HEK293 (cell line): Measurements from ENCODE around the gene TPO.

Source experiments
- CTCF ChIA-PET: fragments of 350-600 bp; formaldehyde crosslinking; extraction: SDS; loops from one replicate; lab custom pipeline; 2021; ENCODE audit warnings: antibody characterized with exemption; lab: Yijun Ruan, JAX
- POLR2A ChIA-PET: fragments of 300-600 bp; formaldehyde crosslinking; extraction: SDS; loops from one replicate; lab custom pipeline; 2020; ENCODE audit warnings: antibody characterized with exemption, inconsistent platforms; lab: Yijun Ruan, JAX
- H3K27ac ChIP-seq: fragments of 200-500 bp; sonication (Bioruptor generic); 2 replicates; pipeline ENCODE4 v1.5.1; 2014; ENCODE audit warnings: low read depth, low read length, control low read depth, inconsistent platforms; ENCODE audit errors: extremely low read depth
- H3K36me3 ChIP-seq, 2 experiments: fragments of 200-500 bp in 1 of 2; sonication (Bioruptor generic) in 1 of 2; 1 replicate in 1 of 2; 2 replicates in 1 of 2; pipeline ENCODE4 v1.5.1; 2014 to 2017; ENCODE audit warnings: inconsistent platforms in 2 of 2, low read length in 2 of 2; ENCODE audit not compliant: control insufficient read depth in 2 of 2, insufficient read depth in 1 of 2
- H3K4me1 ChIP-seq: fragments of 200-500 bp; sonication (Bioruptor generic); 2 replicates; pipeline ENCODE4 v1.5.1; 2014; ENCODE audit warnings: mild to moderate bottlenecking, low read length, inconsistent platforms; ENCODE audit not compliant: control insufficient read depth, insufficient read depth
- H3K4me3 ChIP-seq: 2 replicates; pipeline ENCODE4 v1.5.1; 2011; ENCODE audit warnings: low read depth, mild to moderate bottlenecking, control low read depth, low read length, moderate library complexity
- H3K9me3 ChIP-seq: fragments of 200-500 bp; sonication (Bioruptor generic); 2 replicates; pipeline ENCODE4 v1.5.1; 2014; ENCODE audit warnings: low read depth, low read length, inconsistent platforms; ENCODE audit not compliant: control insufficient read depth, insufficient read depth
- BCL11B ChIP-seq: fragments of 450-650 bp; formaldehyde crosslinking; IDR thresholded peaks from 2 replicates; pipeline ENCODE4 v1.5.1; 2016; ENCODE audit warnings: low read depth, missing biosample characterization, missing genetic modification characterization
- KLF8 ChIP-seq: fragments of 450-650 bp; formaldehyde crosslinking; IDR thresholded peaks from 2 replicates; pipeline ENCODE4 v1.5.1; 2016; ENCODE audit warnings: missing biosample characterization, missing genetic modification characterization
- OSR2 ChIP-seq: fragments of 450-650 bp; formaldehyde crosslinking; IDR thresholded peaks from 2 replicates; pipeline ENCODE4 v1.5.1; 2016; ENCODE audit warnings: missing biosample characterization, missing genetic modification characterization
- PRDM2 ChIP-seq: fragments of 450-650 bp; formaldehyde crosslinking; IDR thresholded peaks from 2 replicates; pipeline ENCODE4 v1.5.1; 2016; ENCODE audit warnings: missing biosample characterization, missing genetic modification characterization, borderline replicate concordance
- ZBTB11 ChIP-seq: fragments of 450-650 bp; formaldehyde crosslinking; conservative IDR thresholded peaks from 2 replicates; pipeline ENCODE4 v1.5.1; 2016; ENCODE audit warnings: low read depth, missing biosample characterization, missing genetic modification characterization
- ZFP69B ChIP-seq: fragments of 450-650 bp; formaldehyde crosslinking; IDR thresholded peaks from 2 replicates; pipeline ENCODE4 v1.5.1; 2016; ENCODE audit warnings: missing biosample characterization, missing genetic modification characterization
- ZNF10 ChIP-seq: fragments of 450-650 bp; formaldehyde crosslinking; IDR thresholded peaks from 2 replicates; pipeline ENCODE4 v1.5.1; 2017; ENCODE audit warnings: missing biosample characterization, missing genetic modification characterization
- ZNF211 ChIP-seq: fragments of 450-650 bp; formaldehyde crosslinking; IDR thresholded peaks from 2 replicates; pipeline ENCODE4 v1.5.1; 2016; ENCODE audit warnings: low read depth, missing biosample characterization, missing genetic modification characterization
- ZNF585B ChIP-seq: fragments of 450-650 bp; formaldehyde crosslinking; IDR thresholded peaks from 2 replicates; pipeline ENCODE4 v1.5.1; 2016; ENCODE audit warnings: missing biosample characterization, missing genetic modification characterization
- ZNF600 ChIP-seq: fragments of 450-650 bp; formaldehyde crosslinking; IDR thresholded peaks from 2 replicates; pipeline ENCODE4 v1.5.1; 2016; ENCODE audit warnings: missing biosample characterization, missing genetic modification characterization
- ZNF830 ChIP-seq: fragments of 450-650 bp; IDR thresholded peaks from 2 replicates; pipeline ENCODE4 v1.5.0; 2018; ENCODE audit warnings: missing biosample characterization, missing genetic modification characterization, low read depth, mild to moderate bottlenecking, moderate library complexity
- ZSCAN4 ChIP-seq: fragments of 450-650 bp; formaldehyde crosslinking; IDR thresholded peaks from 2 replicates; pipeline ENCODE4 v1.5.1; 2017; ENCODE audit warnings: missing biosample characterization, missing genetic modification characterization

TPO gene

GRCh38 chr2:1483551-1483950, 70.3 kb downstream of the TPO start (continued):
- no peak for TF ChIP-seq ZNF830 (tag by site-specific recombination)
- TF ChIP-seq, all 188 proteins: peak for 0

- H3K27ac ChIP-seq, result no peak overlapping the region
- CTCF ChIA-PET, result interaction anchor here (0.6 kb wide), 1 partner anchor 531 kb away, joined by 3 read pairs; no protein-coding TSS in a partner anchor
- no peak for TF ChIP-seq ZNF10 (tag by site-specific recombination)
- no peak for TF ChIP-seq ZNF600 (tag by site-specific recombination)
- no peak for TF ChIP-seq ZNF585B (tag by site-specific recombination)
- no peak for TF ChIP-seq OSR2 (tag by site-specific recombination)
- no peak for TF ChIP-seq BCL11B
- TF ChIP-seq ZNF211 (tag by site-specific recombination), result no peak
- TF ChIP-seq KLF8 (tag by site-specific recombination), result no peak
- TF ChIP-seq PRDM2 (tag by site-specific recombination), result no peak
- TF ChIP-seq ZSCAN4 (tag by site-specific recombination), result no peak
- no peak for TF ChIP-seq ZBTB11
- TF ChIP-seq, all 188 proteins: peak for 0
- H3K4me3 ChIP-seq, result no peak overlapping the region
- H3K4me1 ChIP-seq, result no peaks in the 10 kb centered on the region
- POLR2A ChIA-PET, result no interaction called here
- no peaks in the 10 kb centered on the region for H3K36me3 ChIP-seq
- H3K9me3 ChIP-seq, result no peaks in the 10 kb centered on the region
These were observed 71.0 kb downstream of the TPO start for GRCh38 chr2:1484131-1484884.

GRCh38 chr2:1486670-1487069, 73.4 kb downstream of the TPO start:
- Histone ChIP-seq H3K36me3 (no peaks in the 10 kb centered on the region), H3K27ac (no peak overlapping the region)
- POLR2A ChIA-PET, result no interaction called here

More at GRCh38 chr2:1486670-1487069, 73.4 kb downstream of the TPO start:
- H3K4me1 ChIP-seq, result no peaks in the 10 kb centered on the region
- CTCF ChIA-PET, result interaction anchor here (0.7 to 1.1 kb wide), 2 partner anchors 25 to 346 kb away, joined by 3 to 5 read pairs; no protein-coding TSS in a partner anchor
- H3K9me3 ChIP-seq, result no peaks in the 10 kb centered on the region
- no peak for TF ChIP-seq ZFP69B (tag by site-specific recombination)
- H3K4me3 ChIP-seq, result no peak overlapping the region
